LNCAP (cell line): ENCODE data around the gene CFAP77.

ENCODE experiments used
- TF ChIP-seq, protein P1 (sequence below): fragments of 450-650 bp; IDR thresholded peaks from 2 replicates; pipeline ENCODE4 v1.5.1; 2017; ENCODE audit warnings: mild to moderate bottlenecking

CFAP77 gene

DNA sequence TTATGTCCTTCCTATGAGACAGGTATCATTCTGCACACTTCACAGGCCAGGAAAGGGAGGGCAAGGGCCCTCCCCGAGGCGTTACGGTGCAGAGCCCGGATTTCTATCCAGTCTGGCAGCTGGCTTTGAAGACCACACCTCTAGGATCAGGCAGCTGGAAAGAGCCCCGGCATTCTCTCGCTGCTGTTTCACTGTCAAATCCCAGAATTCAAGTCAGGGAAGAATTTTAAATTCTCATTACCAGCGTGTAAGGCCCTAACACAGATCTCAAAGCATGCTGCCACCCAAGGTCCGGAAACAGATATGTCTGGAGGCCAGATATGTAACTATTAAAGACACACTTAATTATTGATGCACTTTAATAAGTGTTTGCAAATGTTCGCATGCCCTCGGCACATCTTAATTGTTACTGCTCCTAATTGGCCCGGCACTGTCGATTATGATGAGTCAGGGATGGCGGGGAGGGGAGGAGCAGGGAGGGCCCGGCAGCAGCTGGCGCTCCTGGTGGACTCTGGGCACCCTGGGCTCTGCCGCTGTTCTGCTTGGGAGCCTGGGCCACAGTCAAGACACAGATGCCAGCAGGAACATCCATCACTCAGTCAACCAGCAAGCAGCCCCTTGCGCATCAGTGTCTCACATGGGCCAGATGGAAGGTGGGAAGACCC is 96.1 kb downstream of the CFAP77 start:
- TF ChIP-seq, protein P1, sequence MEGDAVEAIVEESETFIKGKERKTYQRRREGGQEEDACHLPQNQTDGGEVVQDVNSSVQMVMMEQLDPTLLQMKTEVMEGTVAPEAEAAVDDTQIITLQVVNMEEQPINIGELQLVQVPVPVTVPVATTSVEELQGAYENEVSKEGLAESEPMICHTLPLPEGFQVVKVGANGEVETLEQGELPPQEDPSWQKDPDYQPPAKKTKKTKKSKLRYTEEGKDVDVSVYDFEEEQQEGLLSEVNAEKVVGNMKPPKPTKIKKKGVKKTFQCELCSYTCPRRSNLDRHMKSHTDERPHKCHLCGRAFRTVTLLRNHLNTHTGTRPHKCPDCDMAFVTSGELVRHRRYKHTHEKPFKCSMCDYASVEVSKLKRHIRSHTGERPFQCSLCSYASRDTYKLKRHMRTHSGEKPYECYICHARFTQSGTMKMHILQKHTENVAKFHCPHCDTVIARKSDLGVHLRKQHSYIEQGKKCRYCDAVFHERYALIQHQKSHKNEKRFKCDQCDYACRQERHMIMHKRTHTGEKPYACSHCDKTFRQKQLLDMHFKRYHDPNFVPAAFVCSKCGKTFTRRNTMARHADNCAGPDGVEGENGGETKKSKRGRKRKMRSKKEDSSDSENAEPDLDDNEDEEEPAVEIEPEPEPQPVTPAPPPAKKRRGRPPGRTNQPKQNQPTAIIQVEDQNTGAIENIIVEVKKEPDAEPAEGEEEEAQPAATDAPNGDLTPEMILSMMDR, result no peak

DNA sequence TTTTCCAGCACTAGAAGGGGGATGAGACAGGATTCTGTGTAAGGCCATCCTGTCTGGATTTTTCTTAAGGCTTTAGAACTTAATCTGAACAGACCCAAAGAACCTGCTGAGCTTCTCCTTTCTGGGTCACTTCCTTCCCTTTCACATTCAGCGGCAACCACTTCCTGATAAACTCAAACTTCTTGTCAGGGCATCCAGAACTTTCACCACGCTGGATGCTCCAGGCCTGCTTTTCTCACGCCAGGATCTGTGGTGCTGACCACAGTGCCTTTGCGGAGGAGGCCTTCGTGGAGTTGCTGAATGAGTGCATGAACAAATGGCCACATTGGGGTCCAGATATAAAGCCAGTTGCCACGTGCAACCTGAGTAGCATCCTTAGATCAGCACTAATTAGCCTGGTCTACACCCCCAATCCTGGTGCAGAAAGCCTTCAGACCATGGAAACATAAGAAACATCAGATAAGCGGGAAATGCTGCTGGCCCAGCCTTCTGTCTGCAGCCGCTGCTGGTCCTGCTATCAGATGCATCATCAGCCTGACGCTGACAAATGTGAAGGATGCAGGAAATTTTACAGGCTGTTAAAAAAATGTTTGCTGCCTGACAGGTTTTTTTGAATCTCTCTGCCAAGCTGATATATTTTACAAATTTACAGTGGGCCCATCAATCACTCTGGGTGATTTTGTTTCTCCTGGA is 97.1 kb downstream of the CFAP77 start:
- TF ChIP-seq, protein P1, result no peak

DNA sequence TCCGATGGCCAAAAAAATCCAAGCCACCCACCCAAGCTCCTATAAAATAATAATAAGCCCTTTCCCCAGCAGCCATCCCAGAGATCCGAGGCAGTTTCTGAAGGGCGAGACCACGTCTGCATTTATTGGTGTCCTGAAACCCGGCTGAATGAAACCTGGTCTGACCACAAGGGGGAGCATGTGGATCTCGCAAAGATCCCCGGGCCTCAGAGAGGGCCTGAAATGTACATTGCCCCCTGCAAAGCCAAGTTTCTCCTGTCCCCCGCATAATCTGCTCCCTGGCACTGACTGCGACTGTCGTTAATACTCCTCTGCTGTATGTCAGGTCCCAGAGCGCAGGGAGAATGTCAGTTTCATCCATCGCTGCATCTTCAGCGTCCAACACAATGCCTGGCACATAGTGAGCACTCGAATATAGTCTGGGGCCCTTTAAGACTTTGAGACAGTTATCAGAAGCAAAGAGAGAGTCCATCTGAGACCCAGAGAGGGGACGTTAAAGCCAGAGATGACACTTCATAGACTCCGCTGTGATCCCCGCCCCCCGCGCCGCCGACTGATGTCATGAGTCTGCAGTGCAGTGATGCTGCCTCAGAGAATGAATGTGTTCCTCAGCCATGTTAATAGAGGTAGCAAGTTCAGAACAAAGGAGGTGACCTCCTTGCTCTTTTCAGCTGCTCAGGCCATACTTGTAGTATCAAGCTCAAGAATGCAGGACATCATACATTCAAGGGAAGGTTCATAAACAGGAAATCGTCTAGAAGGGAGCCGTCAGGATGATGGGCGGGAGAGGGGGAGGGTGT is 97.9 kb downstream of the CFAP77 start:
- TF ChIP-seq, protein P1, result peak; percentile 90

DNA sequence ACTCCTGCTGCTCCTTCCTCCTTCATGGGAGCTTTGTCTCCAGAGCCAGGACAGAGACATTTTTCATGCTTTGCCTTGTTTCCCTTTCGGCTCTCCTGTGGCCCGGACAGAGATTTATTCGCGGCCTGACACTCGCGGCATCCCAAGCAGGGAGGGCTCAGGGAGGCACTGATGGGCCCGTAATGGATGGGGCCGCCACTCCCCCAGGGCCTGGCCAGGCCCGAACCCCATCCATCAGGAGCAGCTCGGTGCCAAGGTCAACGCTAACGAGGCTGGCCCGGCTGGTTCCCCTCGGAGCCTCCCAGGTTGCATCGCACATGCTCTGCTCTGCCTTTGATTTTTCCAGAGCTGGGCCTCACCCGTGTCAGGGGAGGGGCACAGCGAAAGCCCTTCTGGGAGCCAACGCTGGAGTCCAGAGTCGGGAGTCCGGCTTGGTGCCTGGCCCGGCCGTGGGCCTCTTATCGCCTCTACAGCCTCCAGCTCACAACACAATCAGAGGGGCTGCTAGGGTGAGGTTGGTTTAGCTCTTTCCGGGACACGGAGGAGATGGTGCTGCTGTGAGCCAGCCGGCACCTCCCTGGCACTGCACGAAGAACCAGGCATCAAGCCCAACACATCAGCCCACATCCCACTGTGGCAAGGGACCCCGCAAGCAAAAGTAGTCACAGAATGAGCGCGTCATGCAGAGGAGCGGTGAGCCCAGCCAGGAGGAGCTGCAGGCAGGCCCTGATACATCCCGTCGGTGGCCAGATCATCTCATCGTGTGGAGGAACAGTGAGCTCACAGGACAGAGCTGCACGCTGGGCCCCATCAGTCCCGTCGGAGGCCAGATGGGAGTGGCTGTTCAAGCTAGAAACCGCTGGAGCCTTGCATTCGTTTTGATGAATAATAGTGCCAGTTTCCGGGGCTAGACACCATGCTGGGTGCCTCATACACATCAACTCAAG is 100.2 kb downstream of the CFAP77 start:
- TF ChIP-seq, protein P1, result no peak

DNA sequence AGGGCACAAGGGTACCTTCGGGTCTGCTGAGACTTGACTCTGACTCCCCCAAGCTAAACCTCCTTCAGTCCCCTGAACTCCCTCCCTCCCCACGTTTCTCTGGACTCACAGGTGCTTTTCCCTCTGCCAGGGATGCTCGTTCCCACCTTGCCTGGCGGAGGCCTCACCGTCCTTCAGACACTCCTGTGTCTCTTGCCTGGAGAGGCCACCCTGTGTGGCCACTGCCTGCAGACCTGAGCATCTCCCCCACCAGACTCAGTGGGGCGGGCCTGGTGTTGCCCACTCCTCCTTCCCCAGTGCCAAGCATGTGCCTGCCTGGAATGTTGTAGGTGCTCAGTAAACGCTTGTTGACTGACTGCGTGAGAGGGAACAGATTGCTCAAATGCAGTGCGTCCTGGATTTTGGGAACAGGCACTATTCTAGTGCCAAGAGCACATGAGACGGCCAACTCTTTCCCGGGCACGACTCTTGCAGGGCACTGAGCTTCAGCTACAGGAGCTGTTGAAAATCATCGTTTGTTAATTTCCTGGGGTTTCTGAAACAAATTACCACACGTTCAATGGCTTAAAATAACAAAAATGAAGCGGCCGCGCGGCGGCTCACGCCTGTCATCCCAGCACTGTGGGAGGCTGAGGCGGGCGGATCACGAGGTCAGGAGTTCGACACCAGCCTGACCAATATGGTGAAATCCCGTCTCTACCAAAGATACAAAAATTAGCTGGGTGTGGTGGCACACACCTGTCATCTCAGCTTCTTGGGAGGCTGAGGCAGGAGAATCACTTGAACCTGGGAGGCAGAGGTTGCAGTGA is 101.4 kb downstream of the CFAP77 start:
- TF ChIP-seq, protein P1, result no peak

DNA sequence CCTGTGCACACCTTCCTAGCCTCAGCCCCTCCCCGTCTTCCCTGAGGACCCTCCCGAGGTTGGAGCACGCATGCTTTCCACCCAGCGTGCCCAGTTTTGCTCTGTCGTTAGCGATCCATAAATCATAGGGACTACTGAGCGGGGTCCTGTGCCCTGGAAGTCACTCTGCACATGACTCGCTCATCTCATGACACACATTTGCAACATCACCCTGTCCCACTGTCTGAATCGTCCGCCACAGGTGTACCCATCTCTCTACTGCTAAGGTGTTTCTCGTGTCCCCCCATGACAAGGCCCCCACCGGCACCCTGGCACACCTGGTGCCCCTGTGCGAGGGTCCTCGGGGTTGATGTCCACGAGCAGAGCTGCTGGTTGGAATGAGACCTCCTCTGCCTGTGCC is 103.4 kb downstream of the CFAP77 start:
- TF ChIP-seq, protein P1, result no peak
